ENCODE results near the gene CMBL. TPM values are rescaled to one million over a fixed set of nuclear protein-coding genes. Genes with fewer than 3 reads are reported as not detected.
"Not testable (repeated sequence)": the region's sequence is repeated elsewhere in the genome, so short reads cannot be mapped to it uniquely, and the experiment has no call there.

The CMBL gene
- total RNA-seq, 1 donor = 14.3 TPM

DNA sequence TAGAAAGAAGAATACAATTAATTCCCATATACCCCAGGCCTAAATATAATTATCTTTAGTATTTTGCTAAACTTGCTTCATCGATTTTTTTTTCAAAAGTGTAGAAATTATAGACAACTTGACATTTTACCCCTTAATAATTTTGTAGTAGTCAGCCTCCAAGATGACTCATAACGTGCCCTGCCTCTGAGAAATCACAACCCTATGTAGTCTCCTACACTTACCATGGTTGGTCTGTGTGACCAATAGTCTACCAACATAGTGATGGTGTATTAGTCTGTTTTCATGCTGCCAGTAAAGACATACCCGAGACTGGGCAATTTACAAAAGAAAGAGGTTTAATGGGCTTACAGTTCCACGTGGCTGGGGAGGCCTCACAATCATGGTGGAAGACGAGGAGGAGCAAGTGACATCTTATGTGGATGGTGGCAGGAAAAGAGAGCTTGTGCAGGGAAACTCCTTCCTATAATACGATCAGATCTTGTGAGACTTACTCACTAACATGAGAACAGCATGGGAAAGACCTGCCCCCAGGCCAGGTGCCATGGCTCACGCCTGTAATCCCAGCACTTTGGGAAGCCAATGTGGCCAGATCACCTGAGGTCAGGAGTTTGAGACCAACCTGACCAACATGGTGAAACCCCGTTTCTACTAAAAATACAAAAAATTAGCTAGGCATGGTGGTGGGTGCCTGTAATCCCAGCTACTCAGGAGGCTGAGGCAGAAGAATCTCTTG lies 3.3 kb upstream of the CMBL start:
- DNase-seq (ENCODE audit: low read depth in 2 of 3, low spot score in 2 of 3) = not testable (repeated sequence)

DNA sequence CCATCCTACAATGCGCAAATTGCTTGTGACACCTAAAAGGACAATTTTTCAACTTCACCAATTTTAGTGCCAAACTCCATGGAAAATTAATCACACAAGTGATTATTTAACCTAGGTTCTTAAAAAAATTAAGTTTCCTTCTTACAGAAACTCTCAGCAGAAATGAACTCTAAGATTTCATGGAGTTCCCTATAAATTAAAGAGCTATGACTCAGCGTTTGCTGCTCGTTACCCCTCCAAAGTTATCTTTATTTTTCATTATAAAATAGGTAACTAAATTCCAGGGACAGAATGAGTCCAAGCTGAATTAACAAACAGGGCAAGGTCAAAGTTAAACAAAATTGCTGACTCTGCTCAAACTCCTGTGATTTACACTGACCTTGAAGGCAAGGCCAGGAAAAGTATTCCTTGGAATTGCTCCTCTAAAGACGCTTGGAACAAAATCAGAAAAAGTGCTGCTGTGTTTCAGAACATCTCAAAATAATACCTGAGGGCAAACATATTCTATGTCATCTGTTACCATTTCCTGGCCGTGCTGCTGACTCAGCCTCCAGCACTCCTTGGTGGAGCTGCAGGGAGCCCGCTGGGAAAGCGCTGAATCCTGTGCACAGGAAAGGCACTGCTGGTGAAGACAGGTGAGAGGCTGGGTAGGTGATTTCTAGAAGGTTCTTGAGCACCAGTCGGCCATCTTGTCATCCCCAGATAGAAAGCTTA lies 2.5 kb upstream of the CMBL start:
- no peak for DNase-seq (ENCODE audit: low read depth in 2 of 3, low spot score in 2 of 3)

DNA sequence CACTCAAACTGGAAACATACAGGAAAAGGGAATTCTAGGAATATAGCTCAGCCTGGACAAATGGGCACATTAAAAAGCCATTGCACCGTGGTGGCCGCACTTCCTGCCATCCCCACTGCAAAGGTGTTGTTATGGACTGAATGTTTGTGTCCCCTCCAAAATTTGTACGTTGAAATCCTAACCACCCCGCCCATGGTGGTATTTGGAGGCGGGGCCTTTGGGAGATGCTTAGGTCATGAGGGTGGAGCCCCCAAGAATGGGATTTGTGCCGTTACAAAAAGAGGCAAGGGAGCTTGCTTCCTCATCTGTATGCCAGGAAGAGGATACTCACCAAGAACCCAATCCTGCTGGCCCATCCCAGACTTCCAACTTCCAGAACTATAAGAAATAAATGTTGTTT lies 1.1 kb upstream of the CMBL start:
- DNase-seq (ENCODE audit: low read depth in 2 of 3, low spot score in 2 of 3) = no peak

DNA sequence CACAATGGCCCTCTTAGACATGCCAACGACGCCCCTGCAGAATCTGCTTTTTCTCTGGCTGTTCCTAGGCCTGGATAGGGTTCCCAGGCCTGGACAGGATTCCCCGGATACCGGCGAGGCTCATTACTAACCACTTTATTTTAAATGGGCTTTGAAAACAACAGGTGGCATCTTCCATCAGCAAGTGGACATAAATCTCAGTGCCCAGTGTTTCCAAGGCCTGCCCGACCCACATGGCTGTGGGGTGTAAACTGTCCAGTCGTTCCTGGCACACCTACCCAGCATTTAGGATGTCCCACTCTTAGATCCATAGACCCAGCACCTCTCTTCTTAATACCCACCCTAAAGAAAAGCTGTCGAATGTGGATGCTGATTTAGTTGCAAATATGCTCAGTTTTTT lies 896 bp downstream of the CMBL start:
- DNase-seq (ENCODE audit: low read depth in 2 of 3, low spot score in 2 of 3) = no peak

DNA sequence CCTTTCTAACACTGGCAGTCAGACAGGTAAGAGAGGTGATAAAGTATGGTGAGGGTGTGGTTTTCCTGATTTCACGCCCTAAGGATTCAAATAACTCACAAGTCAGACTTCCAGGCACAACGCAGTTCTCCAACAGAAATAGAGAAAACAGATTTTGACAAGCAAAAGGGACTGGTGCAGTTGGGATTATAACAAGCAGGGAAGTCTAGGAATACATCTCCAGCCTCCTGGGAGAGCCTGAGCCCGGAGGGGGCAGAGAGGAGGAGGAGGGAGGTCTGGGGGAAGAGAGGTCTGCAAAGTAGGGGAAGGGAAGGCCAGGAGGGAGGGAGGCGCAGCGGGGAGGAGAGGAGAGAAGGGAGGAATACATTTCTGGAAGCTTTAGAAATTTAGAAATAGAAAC lies 1.6 kb downstream of the CMBL start:
- no peak for DNase-seq (ENCODE audit: low read depth in 2 of 3, low spot score in 2 of 3)

DNA sequence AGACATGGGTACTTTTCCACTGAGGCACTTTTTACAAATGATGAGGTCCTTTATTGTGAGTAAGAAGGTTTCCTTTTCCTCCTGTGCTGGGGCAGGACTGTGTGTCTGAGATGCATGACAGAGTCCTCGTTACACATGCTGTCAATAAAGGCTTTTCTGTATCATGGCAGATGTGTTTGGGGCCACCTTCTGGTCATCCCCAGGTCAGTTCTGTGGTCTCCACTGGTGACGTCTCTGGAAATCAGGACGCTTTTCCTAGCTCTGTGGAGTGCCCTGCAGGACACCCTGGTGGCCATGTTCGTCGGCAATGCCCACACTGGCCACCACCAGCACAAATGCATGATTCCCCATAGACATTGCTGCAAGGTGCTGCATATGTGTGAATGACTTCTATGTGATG lies 2.8 kb downstream of the CMBL start:
- DNase-seq (ENCODE audit: low read depth in 2 of 3, low spot score in 2 of 3) = no peak

DNA sequence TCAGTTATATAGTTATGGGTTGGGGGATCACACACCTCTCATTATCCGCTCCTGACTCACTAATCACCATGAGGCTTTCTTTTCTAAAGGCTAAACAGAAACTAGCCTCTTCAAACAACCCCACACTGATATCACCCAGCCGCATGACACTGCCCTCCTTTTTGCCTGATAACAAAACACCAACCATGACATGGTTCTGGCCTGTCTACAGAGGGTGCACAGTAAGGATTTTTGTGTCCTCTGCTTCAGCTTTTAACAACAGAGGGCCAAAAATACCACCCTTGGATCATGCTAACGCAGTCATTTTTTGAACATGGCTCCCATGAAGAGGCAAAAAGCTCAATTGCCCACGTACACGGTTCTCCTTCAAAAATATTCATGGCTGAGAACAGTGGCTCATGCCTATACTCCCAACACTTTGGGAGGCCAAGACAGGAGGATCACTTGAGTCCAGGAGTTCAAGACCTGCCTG lies 4.0 kb downstream of the CMBL start:
- no peak for DNase-seq (ENCODE audit: low read depth in 2 of 3, low spot score in 2 of 3)

DNA sequence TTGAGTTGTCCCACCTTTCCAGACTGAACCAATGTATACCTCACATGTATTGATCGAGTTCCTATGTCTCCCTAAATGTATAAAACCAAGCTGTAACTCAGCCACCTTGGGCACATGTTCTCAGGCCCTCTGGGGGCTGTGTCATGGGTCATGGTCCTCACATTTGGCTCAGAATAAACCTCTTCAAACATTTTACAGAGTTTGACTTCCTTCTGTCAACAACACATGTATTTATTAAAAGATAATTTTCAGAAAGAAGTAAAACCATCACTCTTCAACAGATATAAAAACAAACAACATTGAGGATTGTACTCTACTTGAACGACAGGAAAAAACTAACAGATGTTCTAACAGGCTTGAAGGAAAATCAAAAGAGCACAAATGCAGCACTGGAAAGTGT lies 4.5 kb downstream of the CMBL start:
- no peak for DNase-seq (ENCODE audit: low read depth in 2 of 3, low spot score in 2 of 3)

DNA sequence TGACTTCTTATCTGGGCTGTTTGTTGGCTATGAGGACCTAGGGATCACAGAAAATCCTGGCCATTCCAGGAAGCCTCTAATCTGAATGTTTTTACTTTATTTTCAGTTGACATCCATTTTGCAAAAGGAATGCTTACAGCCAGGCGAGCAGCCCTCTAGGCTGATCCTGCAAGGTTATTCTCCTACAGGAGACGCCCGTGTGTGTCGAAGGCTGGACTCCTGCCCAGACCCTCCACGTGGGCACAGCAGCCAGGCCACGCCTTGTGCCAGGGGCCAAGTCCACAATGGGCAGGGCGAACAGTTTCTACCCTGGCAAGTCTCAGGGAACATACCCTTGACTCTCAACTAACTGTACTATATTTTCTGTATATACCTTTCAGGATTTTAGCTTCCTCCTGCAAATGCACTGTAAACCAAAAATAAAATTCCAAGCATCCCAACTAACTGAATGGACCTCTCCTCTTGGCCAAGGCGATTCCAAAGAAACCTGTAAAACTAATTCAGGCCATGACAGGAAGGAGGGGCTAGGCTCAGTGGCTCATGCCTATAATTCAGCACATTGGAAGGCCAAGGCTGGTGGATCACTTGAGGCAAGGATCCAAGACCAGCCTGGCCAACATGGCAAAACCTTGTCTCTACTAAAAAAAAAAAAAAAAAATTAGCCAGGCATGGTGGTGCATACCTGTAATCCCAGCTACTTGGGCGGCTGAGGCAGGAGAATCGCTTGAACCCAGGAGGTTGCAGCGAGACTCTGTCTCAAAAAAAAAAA lies 5.7 kb downstream of the CMBL start:
- no peak for DNase-seq (ENCODE audit: low read depth in 2 of 3, low spot score in 2 of 3)

DNA sequence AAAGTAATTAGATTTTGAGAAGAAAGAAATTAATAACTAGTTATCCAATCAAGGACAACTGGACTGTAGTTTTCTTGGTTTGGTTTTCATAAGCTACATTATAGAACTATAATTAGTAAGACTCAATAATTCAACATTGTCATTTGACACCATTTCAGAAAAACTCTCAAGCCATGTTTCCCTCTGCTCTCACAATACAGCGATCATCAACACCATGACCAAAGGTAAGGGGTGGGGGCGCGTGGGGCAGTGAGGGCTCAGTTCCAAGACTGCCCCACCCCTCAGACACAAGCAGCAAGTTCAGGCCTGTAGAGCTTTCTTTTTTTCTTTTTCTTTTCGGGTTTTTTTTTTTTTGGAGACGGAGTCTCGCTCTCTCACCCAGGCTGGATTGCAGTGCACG lies 6.4 kb downstream of the CMBL start:
- DNase-seq (ENCODE audit: low read depth in 2 of 3, low spot score in 2 of 3) = no peak

DNA sequence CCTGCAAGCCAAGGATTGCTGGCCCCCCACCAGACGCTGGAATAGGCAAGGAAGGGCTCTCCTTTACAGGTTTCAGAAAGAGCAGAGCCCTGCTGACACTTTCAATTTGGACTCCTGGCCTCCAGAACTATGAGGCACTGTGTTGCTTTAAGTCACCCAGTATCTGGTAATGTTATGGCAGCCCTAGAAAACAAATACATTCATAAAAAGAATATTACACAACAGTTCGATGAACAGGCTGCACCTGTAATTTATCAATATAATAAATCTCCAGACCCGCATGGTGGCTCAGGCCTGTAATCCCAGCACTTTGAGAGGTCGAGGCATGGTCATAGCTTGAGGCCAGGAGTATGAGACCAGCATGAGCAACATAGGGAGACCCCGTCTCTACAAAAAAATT lies 7.5 kb downstream of the CMBL start:
- DNase-seq (ENCODE audit: low read depth in 2 of 3, low spot score in 2 of 3) = no peak

DNA sequence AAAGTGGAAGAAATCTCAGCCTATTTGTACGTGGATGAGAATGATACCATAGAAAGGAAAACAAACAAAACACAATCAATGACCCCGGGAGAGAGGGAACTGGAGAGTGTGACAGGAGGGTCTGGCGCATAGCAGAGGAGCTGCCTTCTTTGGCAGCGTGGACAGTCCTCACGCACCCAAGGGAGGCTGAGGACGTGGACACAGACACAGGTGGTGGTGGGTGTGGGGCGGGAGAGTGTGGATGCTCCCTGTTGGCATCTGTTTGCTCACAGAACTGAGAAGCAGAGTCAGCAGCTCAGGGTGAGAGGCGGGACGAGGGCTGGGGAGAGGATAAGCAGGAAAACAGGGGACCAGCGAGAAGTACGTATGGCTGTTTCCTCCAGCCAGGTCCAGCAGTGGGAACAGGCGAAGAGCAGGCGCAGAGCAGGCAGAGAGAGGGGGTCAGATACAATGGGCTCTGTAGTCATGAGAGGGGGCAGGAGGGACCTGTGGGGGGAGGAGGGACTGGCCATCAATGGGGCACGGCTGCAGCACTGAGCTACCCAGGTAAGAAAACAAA lies 10.0 kb downstream of the CMBL start:
- DNase-seq (ENCODE audit: low read depth in 2 of 3, low spot score in 2 of 3) = no peak

DNA sequence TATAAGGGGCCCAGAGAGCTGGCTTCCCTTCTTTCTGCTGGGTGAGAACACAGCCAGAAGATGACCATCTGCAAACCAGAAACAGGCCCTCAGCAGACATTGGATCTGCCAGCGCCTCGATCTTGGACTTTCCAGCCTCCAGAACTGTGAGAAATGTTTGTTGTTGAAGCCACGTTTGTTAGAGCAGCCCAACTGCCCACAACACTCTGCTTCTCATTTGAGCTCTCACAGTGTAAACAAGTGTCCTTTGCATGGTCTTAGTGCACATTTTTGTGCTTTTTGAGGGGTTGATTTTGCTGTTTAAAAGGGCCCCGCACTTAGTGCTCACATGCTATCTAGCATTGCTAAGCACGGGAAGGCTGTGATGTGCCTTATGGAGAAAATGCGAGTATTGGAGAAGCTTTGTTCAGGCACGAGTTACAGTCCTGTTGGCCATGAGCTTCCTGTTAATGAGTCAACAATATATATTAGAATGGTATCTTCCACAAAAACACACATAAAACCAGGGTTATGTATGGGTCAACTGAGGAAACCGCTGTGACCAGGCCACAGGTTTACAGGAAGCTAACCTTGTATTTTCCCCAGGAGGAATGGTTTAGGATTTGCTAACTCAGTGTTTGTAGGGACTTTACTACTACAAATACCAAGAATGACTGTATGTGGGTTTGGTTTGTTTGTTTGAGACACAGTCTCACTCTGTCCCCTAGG lies 11.9 kb downstream of the CMBL start:
- no peak for DNase-seq (ENCODE audit: low read depth in 2 of 3, low spot score in 2 of 3)

DNA sequence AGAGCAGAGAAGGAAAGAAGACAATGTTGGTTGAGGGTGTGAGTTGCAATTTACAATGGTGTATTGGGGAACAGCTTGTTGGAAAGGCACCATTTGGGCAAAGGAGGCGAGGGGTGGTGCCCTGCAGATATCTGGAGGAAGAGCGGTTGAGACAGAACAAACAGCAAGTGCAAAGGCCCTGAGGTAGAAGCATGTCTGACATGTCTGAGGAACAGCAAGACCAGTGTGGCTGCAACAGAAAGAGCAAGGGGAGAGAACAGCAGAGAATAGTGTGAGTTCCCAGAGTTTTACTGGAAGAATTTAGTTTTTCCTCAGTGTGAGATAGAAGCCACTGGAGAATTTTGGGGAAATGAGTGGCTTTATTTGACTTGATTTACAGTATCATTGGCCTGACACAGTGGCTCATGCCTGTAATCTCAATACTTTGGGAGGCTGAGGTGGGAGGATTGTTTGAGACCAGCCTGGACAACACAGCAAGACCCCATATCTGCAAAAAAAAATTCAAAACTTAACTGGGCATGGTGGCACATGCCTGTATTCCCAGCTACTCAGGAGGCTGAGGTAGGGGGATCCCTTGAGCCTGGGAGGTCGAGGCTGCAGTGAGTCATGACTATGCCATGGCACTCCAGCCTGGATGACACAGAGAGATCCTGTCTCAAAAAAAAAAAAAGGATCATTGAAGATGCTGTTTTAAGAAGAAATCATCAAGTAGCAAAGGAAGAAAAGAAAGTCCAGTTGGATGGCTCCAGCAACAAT lies 13.6 kb downstream of the CMBL start:
- no peak for DNase-seq (ENCODE audit: low read depth in 2 of 3, low spot score in 2 of 3)

DNA sequence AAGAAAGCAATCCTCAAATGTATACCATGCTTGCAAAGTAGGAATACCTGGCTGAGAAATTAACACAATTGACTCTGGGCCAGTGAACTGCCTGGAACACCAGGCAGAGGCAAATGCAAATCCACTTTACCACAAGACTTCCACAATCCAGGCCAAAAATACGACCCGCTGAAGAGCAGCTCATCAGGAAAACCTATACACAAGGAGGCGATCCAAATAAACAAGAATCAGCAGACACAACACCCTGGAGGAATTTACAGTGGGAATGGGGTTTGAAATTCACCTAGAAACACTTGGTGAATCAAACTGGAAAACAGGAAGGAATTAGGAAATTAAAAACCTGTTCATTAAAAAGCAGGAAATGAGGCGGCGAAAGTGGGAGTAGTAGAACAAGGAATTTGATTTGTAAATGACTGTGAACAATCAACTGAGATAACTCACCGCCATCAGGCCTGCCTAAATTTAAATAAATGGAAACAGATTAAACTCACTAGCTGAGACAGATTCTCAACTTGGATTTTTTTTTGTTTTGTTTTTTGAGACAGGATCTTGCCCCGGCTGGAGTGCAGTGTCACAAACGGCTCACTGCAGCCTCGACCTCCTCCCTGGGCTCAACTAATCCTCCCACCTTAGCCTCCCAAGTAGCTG lies 15.9 kb downstream of the CMBL start:
- DNase-seq (ENCODE audit: low read depth in 2 of 3, low spot score in 2 of 3) = no peak

DNA sequence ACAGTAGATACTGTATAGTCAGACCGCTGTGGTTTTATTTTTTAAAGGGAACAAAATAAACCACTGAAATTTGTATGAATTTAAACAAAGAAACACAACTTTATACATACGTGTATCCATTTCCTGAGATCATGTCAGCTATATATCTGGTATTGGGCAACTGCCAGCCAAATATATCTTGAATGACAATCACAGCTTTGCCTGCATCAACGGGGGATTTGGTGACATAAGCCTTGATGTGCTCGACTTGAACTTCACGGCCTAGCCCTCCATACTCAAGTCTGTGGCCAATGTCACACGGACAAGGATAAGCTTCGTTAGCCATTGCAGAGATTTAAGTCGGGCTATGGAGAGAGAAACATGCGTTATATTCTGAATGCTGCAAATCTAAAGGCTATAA lies 17.3 kb downstream of the CMBL start:
- no peak for DNase-seq (ENCODE audit: low read depth in 2 of 3, low spot score in 2 of 3)

DNA sequence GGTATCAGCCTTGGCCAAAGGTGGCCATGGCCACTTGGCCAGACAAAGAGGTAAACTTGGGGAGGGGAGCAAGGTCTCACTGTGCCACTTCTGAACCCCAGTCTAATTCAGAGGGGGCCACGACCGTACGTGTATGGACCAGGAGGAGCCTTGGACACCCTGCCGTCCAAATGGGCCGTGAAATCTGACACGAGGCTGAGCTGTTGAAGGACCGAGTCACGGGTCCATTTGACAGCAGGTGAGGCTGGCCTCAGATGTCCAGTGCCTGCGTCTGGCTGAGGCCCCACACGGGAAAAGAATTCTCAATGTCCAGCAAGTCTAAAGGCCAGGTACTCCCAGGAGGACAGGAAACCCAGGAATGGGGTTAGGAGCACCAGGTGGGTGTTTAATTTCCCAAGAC lies 17.7 kb downstream of the CMBL start:
- DNase-seq (ENCODE audit: low read depth in 2 of 3, low spot score in 2 of 3) = no peak

DNA sequence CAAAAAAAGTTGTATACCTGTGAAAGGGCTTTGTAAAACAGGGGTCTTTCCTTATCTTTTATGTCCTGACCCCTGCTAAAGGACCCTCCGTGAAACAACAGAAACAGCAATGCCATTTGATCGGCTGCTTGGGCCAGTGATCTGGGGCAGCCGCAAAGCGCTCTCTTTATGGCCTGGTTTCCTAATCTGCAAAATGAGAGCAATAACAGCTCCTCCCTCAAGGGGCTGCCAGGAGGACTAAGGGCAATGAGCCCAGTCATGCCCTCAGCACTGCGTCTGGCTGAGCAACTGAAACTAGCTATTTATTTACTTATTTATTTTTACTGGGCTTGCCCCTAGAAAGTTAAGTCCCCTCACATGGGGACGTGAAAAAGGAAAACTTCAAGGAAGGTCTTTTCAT lies 18.3 kb downstream of the CMBL start:
- peak in 1 of 3 donors; percentile 17 for DNase-seq (ENCODE audit: low read depth in 2 of 3, low spot score in 2 of 3)

DNA sequence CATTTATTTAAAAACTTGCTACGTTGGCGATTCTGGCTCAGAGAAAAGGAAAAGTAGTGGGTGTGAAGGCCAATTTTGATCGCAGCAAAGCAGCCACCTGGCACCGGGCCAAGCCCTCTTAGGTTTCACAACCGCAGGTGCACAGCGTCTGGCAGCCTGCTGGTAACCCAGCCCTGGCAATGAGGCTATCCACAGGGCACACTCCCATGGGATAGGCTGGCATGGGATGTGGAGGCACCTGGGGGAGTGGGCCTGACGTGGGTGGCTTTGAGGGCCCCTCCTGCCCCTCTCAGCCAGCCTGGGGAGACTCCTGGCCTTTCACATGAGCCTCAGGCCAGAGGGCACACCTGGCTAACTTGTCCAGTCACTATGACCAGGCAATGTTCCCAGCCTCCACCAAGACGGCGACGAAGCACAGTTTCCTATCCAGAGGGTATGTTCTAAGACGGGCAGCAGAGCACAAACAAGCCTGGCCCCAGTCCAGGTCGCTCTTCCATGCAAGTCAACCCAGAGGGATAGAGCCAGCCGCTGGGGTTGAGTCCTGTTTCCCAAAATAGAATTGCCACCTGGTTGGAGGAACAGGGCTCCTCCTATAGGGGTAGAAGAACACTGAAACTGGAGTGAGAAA lies 19.0 kb downstream of the CMBL start:
- DNase-seq (ENCODE audit: low read depth in 2 of 3, low spot score in 2 of 3) = peak in 2 of 3 donors; percentile 14 to 45
